ENCODE data around the gene PRKCI.
"Not testable (repeated sequence)": the region's sequence is repeated elsewhere in the genome, so short reads cannot be mapped to it uniquely, and the experiment has no call there.

PRKCI gene

GRCh38 chr3:170330366-170330765 is 108.1 kb downstream of the PRKCI start:
- no peak for DNase-seq (ENCODE audit: extremely low spot score)
- TF ChIP-seq, protein P1, sequence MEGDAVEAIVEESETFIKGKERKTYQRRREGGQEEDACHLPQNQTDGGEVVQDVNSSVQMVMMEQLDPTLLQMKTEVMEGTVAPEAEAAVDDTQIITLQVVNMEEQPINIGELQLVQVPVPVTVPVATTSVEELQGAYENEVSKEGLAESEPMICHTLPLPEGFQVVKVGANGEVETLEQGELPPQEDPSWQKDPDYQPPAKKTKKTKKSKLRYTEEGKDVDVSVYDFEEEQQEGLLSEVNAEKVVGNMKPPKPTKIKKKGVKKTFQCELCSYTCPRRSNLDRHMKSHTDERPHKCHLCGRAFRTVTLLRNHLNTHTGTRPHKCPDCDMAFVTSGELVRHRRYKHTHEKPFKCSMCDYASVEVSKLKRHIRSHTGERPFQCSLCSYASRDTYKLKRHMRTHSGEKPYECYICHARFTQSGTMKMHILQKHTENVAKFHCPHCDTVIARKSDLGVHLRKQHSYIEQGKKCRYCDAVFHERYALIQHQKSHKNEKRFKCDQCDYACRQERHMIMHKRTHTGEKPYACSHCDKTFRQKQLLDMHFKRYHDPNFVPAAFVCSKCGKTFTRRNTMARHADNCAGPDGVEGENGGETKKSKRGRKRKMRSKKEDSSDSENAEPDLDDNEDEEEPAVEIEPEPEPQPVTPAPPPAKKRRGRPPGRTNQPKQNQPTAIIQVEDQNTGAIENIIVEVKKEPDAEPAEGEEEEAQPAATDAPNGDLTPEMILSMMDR (IDR thresholded peaks at IDR 0.05; ENCODE audit: control extremely low read depth, extremely low read depth, low read depth, missing control alignments) = no peak
- ChIA-PET CTCF (no interaction called here), POLR2A (no interaction called here)

DNA sequence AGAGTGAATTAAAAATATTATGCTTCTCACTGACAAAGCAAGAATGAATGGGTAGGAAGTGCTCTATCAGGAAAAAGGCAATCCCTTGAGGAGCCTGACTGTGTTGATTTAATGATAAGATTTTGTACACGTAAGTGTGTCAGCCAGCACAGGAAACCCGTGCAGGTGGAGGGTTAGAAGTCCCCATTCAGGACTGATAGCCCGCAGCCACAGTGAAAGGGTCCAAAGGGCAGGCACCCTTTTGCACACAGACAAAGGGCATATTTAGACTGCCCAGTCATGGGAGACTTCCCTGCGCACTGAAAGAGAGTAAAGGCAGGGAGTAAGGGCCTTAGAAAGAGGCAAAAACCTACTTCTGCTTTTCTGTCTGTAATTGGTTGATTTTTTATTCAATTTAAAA is 108.9 kb downstream of the PRKCI start:
- TF ChIP-seq, protein P1 (IDR thresholded peaks at IDR 0.05; ENCODE audit: control extremely low read depth, extremely low read depth, low read depth, missing control alignments) = no peak
- no peak for DNase-seq (ENCODE audit: extremely low spot score)
- ChIA-PET POLR2A (no interaction called here), CTCF (no interaction called here)

GRCh38 chr3:170337420-170337819 is 115.2 kb downstream of the PRKCI start:
- TF ChIP-seq, protein P1 (IDR thresholded peaks at IDR 0.05; ENCODE audit: control extremely low read depth, extremely low read depth, low read depth, missing control alignments) = no peak
- CTCF ChIA-PET = interaction anchor here (1.7 kb wide), 1 partner anchor 9 kb away, joined by 4 read pairs; no protein-coding TSS in a partner anchor
- no peak for DNase-seq (ENCODE audit: extremely low spot score)
- POLR2A ChIA-PET = interaction anchor here (0.6 kb wide), 1 partner anchor 37 kb away, joined by 3 read pairs; no protein-coding TSS in a partner anchor

DNA sequence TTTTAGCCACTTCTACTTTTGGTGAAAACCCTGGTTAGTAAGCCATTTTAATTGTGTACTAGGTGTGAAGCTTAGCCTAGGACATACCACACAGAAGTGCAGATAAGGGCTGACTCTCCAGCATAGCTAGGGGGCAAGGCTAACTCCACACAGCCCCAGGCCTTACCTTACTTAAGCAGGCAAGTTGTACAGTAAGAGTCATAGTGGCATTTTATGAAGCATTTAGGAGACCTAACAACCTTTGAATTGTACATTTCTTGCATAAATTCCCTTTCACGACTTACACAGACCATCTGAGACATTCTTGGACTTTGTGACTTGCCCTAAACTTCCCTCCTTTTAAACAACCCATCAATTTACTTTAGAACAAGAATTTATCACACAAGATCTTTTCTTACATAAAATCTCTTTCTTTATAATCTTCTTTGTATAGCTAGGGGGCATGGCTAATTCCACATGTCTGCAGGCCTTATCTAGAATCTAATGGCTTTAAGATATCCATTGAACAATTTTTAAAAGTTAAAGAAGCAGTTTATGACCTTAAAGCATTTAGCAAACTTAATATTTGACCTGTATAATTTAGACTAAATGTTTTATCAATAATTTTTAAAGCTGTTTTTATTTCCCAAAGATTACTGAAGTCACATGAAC is 116.6 kb downstream of the PRKCI start:
- TF ChIP-seq, protein P1 (IDR thresholded peaks at IDR 0.05; ENCODE audit: control extremely low read depth, extremely low read depth, low read depth, missing control alignments) = no peak
- no peak for DNase-seq (ENCODE audit: extremely low spot score)
- POLR2A ChIA-PET = no interaction called here
- CTCF ChIA-PET = no interaction called here

- DNase-seq (ENCODE audit: extremely low spot score); POLR2A ChIA-PET: not testable (repeated sequence)
- CTCF ChIA-PET = interaction anchor here (1.4 kb wide), 1 partner anchor 15 kb away, joined by 3 read pairs; no protein-coding TSS in a partner anchor
Measured at GRCh38 chr3:170342273-170342672, 120.0 kb downstream of the PRKCI start.

GRCh38 chr3:170343859-170344258 is 121.6 kb downstream of the PRKCI start:
- POLR2A ChIA-PET = not testable (repeated sequence)
- CTCF ChIA-PET = interaction anchor here (1.8 kb wide), 1 partner anchor 9 kb away, joined by 4 read pairs; no protein-coding TSS in a partner anchor

GRCh38 chr3:170344971-170345370 is 122.7 kb downstream of the PRKCI start:
- TF ChIP-seq, protein P1 (IDR thresholded peaks at IDR 0.05; ENCODE audit: control extremely low read depth, extremely low read depth, low read depth, missing control alignments) = no peak
- ChIA-PET CTCF (interaction anchor here (1.1 kb wide), 1 partner anchor 9 kb away, joined by 3 read pairs; no protein-coding TSS in a partner anchor), POLR2A (no interaction called here)
- no peak for DNase-seq (ENCODE audit: extremely low spot score)

More at GRCh38 chr3:170343859-170344258, 121.6 kb downstream of the PRKCI start:
- not testable (repeated sequence) for DNase-seq (ENCODE audit: extremely low spot score)

Data from GM10248 (cell line).